ENCODE data around the gene TMEM38B.

- TF ChIP-seq CTCF (conservative IDR thresholded peaks at IDR 0.05; ENCODE audit: low read length) (no peak), EZH2phosphoT487 (IDR thresholded peaks at IDR 0.05; ENCODE audit: borderline replicate concordance, low read depth, low read length) (no peak)
Observed at GRCh38 chr9:105822814-105823213, 128.5 kb downstream of the TMEM38B start.
